Endothelial cell of umbilical vein (primary cell): ENCODE results near the gene DOCK7.

ENCODE experiments used
- CTCF ChIP-seq, 2 donors: IDR thresholded peaks; 1 replicate in 1 of 2; 2 replicates in 1 of 2; pipeline ENCODE4 v1.5.1; 2011; ENCODE audit warnings: low read length in 2 of 2, mild to moderate bottlenecking in 2 of 2, moderate library complexity in 2 of 2, control low read depth in 1 of 2, inconsistent platforms in 1 of 2, low read depth in 1 of 2; ENCODE audit not compliant: insufficient read depth in 1 of 2; ENCODE audit errors: extremely low read depth in 1 of 2
- EZH2 ChIP-seq: IDR thresholded peaks from 2 replicates; pipeline ENCODE4 v1.6.1; 2012; ENCODE audit warnings: borderline replicate concordance, low read depth, mild to moderate bottlenecking, moderate library complexity, low read length, inconsistent platforms; ENCODE audit not compliant: severe bottlenecking
- POLR2A ChIP-seq: IDR thresholded peaks from 2 replicates; pipeline ENCODE4 v1.6.1; 2012; ENCODE audit warnings: low read depth, mild to moderate bottlenecking, control low read depth, low read length
- POLR2AphosphoS5 ChIP-seq: IDR thresholded peaks from 2 replicates; pipeline ENCODE4 v1.6.1; 2012; ENCODE audit warnings: low read depth, mild to moderate bottlenecking, control low read depth, low read length, moderate library complexity; ENCODE audit not compliant: insufficient read depth

GRCh38 chr1:62585469-62586155 lies 102.6 kb downstream of the DOCK7 start:
- no peak for TF ChIP-seq CTCF (IDR thresholded peaks at IDR 0.05; ENCODE audit: extremely low read depth in 1 of 2, insufficient read depth in 1 of 2, low read depth in 1 of 2, low read length in 2 of 2)
- no peak for TF ChIP-seq POLR2AphosphoS5
- TF ChIP-seq EZH2, result no peak
- TF ChIP-seq POLR2A, result no peak
